Tibial nerve (tissue), 3 donors: ENCODE measurements around the gene ZFAND2B.

Source experiments
- POLR2A ChIP-seq, 2 donors: fragments of 450-650 bp; IDR thresholded peaks; one replicate each; pipeline ENCODE4 v1.6.1; 2017; ENCODE audit warnings: antibody characterized with exemption in 2 of 2, mild to moderate bottlenecking in 2 of 2, moderate library complexity in 2 of 2
- TF ChIP-seq, protein P1 (sequence below), 5 experiments: fragments of 200-600 bp in 3 of 5; fragments of 450-650 bp in 2 of 5; sonication (generic) in 3 of 5; IDR thresholded peaks; one replicate each; pipeline ENCODE4 v1.5.1; 2016 to 2019; ENCODE audit warnings: antibody characterized with exemption in 5 of 5, mild to moderate bottlenecking in 3 of 5, moderate library complexity in 2 of 5

DNA sequence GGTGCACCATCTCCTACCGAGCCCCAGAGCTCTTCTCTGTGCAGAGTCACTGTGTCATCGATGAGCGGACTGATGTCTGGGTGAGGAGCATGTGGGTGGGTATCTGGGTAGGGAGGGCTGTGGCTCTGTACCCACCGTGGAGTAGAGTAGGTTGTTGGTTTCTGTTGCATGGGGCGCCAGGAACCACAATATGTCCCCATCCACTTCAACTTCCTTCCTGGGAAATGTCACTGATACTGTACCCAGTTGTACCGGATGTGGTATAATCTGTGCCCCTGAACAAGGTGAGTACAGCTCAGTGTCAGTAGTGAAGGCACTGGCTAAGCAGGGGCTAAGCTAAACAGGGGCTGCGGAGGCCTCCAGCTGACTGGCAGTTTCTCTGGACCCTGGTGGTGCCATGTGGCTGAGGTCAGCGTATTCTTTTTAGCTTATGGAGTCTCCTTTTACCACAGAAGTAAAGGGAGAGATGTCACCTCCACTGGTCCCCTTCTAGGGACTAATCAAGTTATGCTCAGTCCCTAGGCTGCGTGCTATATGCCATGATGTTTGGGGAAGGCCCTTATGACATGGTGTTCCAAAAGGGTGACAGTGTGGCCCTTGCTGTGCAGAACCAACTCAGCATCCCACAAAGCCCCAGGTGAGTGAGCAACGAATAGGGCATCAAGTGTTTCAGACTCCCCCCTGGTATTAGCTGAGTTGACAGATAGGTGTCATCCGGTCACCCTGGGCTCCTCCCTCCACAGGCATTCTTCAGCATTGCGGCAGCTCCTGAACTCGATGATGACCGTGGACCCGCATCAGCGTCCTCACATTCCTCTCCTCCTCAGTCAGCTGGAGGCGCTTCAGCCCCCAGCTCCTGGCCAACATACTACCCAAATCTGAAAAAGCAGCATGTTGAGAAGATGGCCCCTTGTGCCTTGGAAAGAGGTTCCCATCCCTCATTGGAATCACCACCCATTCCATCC is 41.4 kb downstream of the ZFAND2B start:
- TF ChIP-seq, protein P1, sequence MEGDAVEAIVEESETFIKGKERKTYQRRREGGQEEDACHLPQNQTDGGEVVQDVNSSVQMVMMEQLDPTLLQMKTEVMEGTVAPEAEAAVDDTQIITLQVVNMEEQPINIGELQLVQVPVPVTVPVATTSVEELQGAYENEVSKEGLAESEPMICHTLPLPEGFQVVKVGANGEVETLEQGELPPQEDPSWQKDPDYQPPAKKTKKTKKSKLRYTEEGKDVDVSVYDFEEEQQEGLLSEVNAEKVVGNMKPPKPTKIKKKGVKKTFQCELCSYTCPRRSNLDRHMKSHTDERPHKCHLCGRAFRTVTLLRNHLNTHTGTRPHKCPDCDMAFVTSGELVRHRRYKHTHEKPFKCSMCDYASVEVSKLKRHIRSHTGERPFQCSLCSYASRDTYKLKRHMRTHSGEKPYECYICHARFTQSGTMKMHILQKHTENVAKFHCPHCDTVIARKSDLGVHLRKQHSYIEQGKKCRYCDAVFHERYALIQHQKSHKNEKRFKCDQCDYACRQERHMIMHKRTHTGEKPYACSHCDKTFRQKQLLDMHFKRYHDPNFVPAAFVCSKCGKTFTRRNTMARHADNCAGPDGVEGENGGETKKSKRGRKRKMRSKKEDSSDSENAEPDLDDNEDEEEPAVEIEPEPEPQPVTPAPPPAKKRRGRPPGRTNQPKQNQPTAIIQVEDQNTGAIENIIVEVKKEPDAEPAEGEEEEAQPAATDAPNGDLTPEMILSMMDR (IDR thresholded peaks at IDR 0.05), result no peak
- no peak for TF ChIP-seq POLR2A (IDR thresholded peaks at IDR 0.05)
